Heart right ventricle (tissue), 16 donors: ENCODE results near the gene OPRM1. TPM values are rescaled to one million over a fixed set of nuclear protein-coding genes. Genes with fewer than 3 reads are reported as not detected.

Experiments used
- ATAC-seq, 8 donors: fragments of 200-7000 bp; cut with Tn5 transposase; one replicate each; pipeline ENCODE4 v1.9.1; 2020; ENCODE audit warnings: mild to moderate bottlenecking in 8 of 8, moderate library complexity in 8 of 8, moderate number of reproducible peaks in 1 of 8
- DNase-seq, 2 donors: peaks; one replicate each; pipeline ENCODE4 v3.0.0-alpha.2; 2020
- H3K27ac ChIP-seq, 10 donors: fragments of 200-600 bp; sonication (generic) in 2 of 10; one replicate each; pipeline versions ENCODE4 v1.5.0 to v1.8.0; 2020 to 2022; ENCODE audit warnings: mild to moderate bottlenecking in 3 of 10
- H3K27me3 ChIP-seq, 7 donors: fragments of 200-600 bp; one replicate each; pipeline ENCODE4 v1.8.0; 2021 to 2022; ENCODE audit warnings: mild to moderate bottlenecking in 2 of 7
- H3K36me3 ChIP-seq, 9 donors: fragments of 200-600 bp; sonication (generic) in 1 of 9; one replicate each; pipeline versions ENCODE4 v1.5.0 to v1.8.0; 2020 to 2022; ENCODE audit warnings: mild to moderate bottlenecking in 2 of 9
- H3K4me1 ChIP-seq, 9 donors: fragments of 200-600 bp; sonication (generic) in 1 of 9; one replicate each; pipeline versions ENCODE4 v1.5.0 to v1.8.0; 2020 to 2022; ENCODE audit warnings: mild to moderate bottlenecking in 4 of 9
- H3K4me3 ChIP-seq, 10 donors: fragments of 200-600 bp; sonication (generic) in 2 of 10; one replicate each; pipeline versions ENCODE4 v1.5.0 to v1.8.0; 2020 to 2022; ENCODE audit warnings: mild to moderate bottlenecking in 7 of 10, moderate library complexity in 2 of 10
- H3K9me3 ChIP-seq, 11 donors: fragments of 200-600 bp in 10 of 11; sonication (generic) in 2 of 11; one replicate each; pipeline versions ENCODE4 v1.5.0 to v1.8.0; 2013 to 2022; ENCODE audit warnings: mild to moderate bottlenecking in 2 of 11, control low read depth in 1 of 11, moderate library complexity in 1 of 11
- WGBS, 2 donors: extraction: QIAGEN DNeasy Blood & Tissue Kit; methylation state at CpG; one replicate each; pipeline ENCODE4 v1.1.7; 2013; ENCODE audit warnings: inconsistent platforms in 1 of 2; 5-methylcytosine and 5-hydroxymethylcytosine counted together
- intact Hi-C, 10 donors: fragments of 100-400 bp; cut with DNase I; formaldehyde crosslinking; loops; one replicate each; pipeline versions ENCODE4 v1.11.1 to v1.14.2; 2022
- polyA plus RNA-seq, 2 donors: library from polyadenylated mRNA; stranded (reverse); fragments of 200-250 nt; gene quantifications; one replicate each; pipeline ENCODE4 v1.2.3, GENCODE V29; 2013
- total RNA-seq, 10 donors: library from RNA; stranded (reverse); fragmentation: NEBNext Ultra II Directional in 3 of 10; extraction: Animal tissue kit (Norgen Biotek cat#: 25700) in 3 of 10; gene quantifications; one replicate each; pipeline versions ENCODE4 v1.2.1 to v1.2.4, GENCODE V29; 2021 to 2023
- TF ChIP-seq, protein P1 (sequence below), 9 donors: fragments of 200-600 bp; sonication (generic) in 2 of 9; IDR thresholded peaks; one replicate each; pipeline versions ENCODE4 v1.5.0 to v1.8.0; 2021 to 2022; ENCODE audit warnings: antibody characterized with exemption in 9 of 9, mild to moderate bottlenecking in 5 of 9, moderate library complexity in 1 of 9
- donor health status: Arrhythmogenic right ventricular cardiomyopathy.
- donor health status: ischemic (EF 13 %, LVEDD 7.1; RV severe dilation, severe dysfunction).
- donor health status: healthy with polysubstance abuse.
- donor health status: DM: no; HTN: yes; CAD: no.
- donor health status: DM: no; HTN: no; CAD: no.
- donor health status: ischemic (EF 25% LVEDD 6.9; RV normal size, moderate dysfunction).
- donor health status: ischemic (EF 25% LVEDD 5.7; RV mildly dilated, moderate dysfunction).
- donor health status: healthy.
- donor health status: DM: yes; HTN: yes; CAD: no.
- donor health status: Ischemic cardiomyopathy.
- donor health status: ischemic (EF 35%, LVEDD 5.7; RV mildly dilated, moderate dysfunction).
- donor health status: nonischemic (EF 11% LVEDD 7.7; RV severe dilation, severe dysfunction).
- donor health status: DM: yes; HTN: yes; CAD: no.
- donor health status: PGD.
- donor health status: ischemic (EF 29% LVEDD 5.4; RV normal size, mild dysfunction).
- donor health status: nonischemic (EF 23%, LVEDD 6.1; RV moderate dilation, normal function).

Gene OPRM1
- total and polyA plus RNA-seq, 12 donors, result not detected

- Histone ChIP-seq H3K4me3 (no peak overlapping the region), H3K36me3 (no peaks in the 10 kb centered on the region), H3K4me1 (peaks cover 0 to 10% (median 0%) of the 10 kb centered on the region in 9 donors), H3K27ac (peak overlapping the region in 1 of 10 donors; percentile 40), H3K9me3 (no peaks in the 10 kb centered on the region), H3K27me3 (peaks cover 0 to 3% (median 0%) of the 10 kb centered on the region in 7 donors)
- intact Hi-C loops, result no loop called here
- TF ChIP-seq, protein P1, sequence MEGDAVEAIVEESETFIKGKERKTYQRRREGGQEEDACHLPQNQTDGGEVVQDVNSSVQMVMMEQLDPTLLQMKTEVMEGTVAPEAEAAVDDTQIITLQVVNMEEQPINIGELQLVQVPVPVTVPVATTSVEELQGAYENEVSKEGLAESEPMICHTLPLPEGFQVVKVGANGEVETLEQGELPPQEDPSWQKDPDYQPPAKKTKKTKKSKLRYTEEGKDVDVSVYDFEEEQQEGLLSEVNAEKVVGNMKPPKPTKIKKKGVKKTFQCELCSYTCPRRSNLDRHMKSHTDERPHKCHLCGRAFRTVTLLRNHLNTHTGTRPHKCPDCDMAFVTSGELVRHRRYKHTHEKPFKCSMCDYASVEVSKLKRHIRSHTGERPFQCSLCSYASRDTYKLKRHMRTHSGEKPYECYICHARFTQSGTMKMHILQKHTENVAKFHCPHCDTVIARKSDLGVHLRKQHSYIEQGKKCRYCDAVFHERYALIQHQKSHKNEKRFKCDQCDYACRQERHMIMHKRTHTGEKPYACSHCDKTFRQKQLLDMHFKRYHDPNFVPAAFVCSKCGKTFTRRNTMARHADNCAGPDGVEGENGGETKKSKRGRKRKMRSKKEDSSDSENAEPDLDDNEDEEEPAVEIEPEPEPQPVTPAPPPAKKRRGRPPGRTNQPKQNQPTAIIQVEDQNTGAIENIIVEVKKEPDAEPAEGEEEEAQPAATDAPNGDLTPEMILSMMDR (IDR thresholded peaks at IDR 0.05), result no peak
- ATAC-seq, result no peak
- DNase-seq, result no peak
- WGBS, 2 donors, result 74 to 84% methylated on average over 6 of the region's 6 CpGs
Measured at GRCh38 chr6:154139892-154140291, 100.9 kb downstream of the OPRM1 start.

GRCh38 chr6:154140743-154141142 lies 101.7 kb downstream of the OPRM1 start:
- ATAC-seq (no peak), DNase-seq (no peak)
- no peaks in the 10 kb centered on the region for H3K36me3 ChIP-seq
- no peak overlapping the region for H3K4me3 ChIP-seq
- intact Hi-C loops, result no loop called here
- no peaks in the 10 kb centered on the region for H3K9me3 ChIP-seq
- peaks cover 0 to 3% (median 0%) of the 10 kb centered on the region in 7 donors for H3K27me3 ChIP-seq
- H3K27ac ChIP-seq, result no peak overlapping the region
- peaks cover 0 to 10% (median 0%) of the 10 kb centered on the region in 9 donors for H3K4me1 ChIP-seq
- TF ChIP-seq, protein P1 (IDR thresholded peaks at IDR 0.05), result no peak
- WGBS, 2 donors, result 70 to 93% methylated on average over 2 of the region's 2 CpGs

GRCh38 chr6:154143753-154144152 lies 104.7 kb downstream of the OPRM1 start:
- TF ChIP-seq, protein P1 (IDR thresholded peaks at IDR 0.05), result no peak
- WGBS, 2 donors, result 89 to 90% methylated on average over 1 of the region's 1 CpG
- Histone ChIP-seq H3K36me3 (no peaks in the 10 kb centered on the region), H3K4me1 (peaks cover 0 to 10% (median 0%) of the 10 kb centered on the region in 9 donors), H3K9me3 (no peaks in the 10 kb centered on the region), H3K27ac (no peak overlapping the region), H3K4me3 (no peak overlapping the region), H3K27me3 (peaks cover 0 to 6% (median 0%) of the 10 kb centered on the region in 7 donors)
- DNase-seq (no peak), ATAC-seq (no peak)
- intact Hi-C loops, result no loop called here

- ATAC-seq (peak in 1 of 8 donors; percentile 42), DNase-seq (peak in 1 of 2 donors; percentile 51)
- Histone ChIP-seq H3K27me3 (no peaks in the 10 kb centered on the region), H3K9me3 (no peaks in the 10 kb centered on the region), H3K4me1 (peaks cover 0 to 28% (median 0%) of the 10 kb centered on the region in 9 donors), H3K27ac (no peak overlapping the region), H3K36me3 (no peaks in the 10 kb centered on the region), H3K4me3 (no peak overlapping the region)
- WGBS, 2 donors, result 30 to 31% methylated on average over 6 of the region's 6 CpGs
- TF ChIP-seq, protein P1 (IDR thresholded peaks at IDR 0.05), result peak; percentile 74 to 88 (median 82)
- intact Hi-C loops, result loop anchor here in 9 of 10 donors (2.0 to 10.0 kb wide), 10 partner anchors 122 to 650 kb away; no protein-coding TSS in a partner anchor
Measured at GRCh38 chr6:154154389-154154967, 115.4 kb downstream of the OPRM1 start.
